Activated B cell treated with CpG ODN at 0.5 μM for 24 hours (primary cell): ENCODE measurements around the gene LMX1B. TPM values are rescaled to one million over a fixed set of nuclear protein-coding genes. Genes with fewer than 3 reads are reported as not detected.

Experiments used
- ATAC-seq: fragments of 200-7000 bp; cut with Tn5 transposase; one replicate; pipeline ENCODE4 v1.10.0; 2021; ENCODE audit warnings: low read depth, mild to moderate bottlenecking, moderate library complexity
- CTCF ChIA-PET: fragments of 350-600 bp; sonication (Branson Sonifier 250); formaldehyde crosslinking; loops from one replicate; lab custom pipeline; 2021; ENCODE audit warnings: antibody characterized with exemption; lab: Charles Lee
- POLR2A ChIA-PET: fragments of 350-600 bp; sonication (Branson Sonifier 250); formaldehyde crosslinking; loops from one replicate; lab custom pipeline; 2021; ENCODE audit warnings: antibody characterized with exemption; lab: Charles Lee
- DNase-seq: peaks from one replicate; pipeline ENCODE4 v3.0.0; 2022
- H3K27ac Mint-ChIP-seq: one replicate; pipeline ENCODE4 v1.8.0; 2020; ENCODE audit warnings: mixed read lengths
- H3K27me3 Mint-ChIP-seq: one replicate; pipeline ENCODE4 v1.8.0; 2021; ENCODE audit warnings: mixed read lengths
- H3K36me3 Mint-ChIP-seq: one replicate; pipeline ENCODE4 v1.8.0; 2021; ENCODE audit warnings: low read depth, mixed read lengths
- H3K4me1 Mint-ChIP-seq: one replicate; pipeline ENCODE4 v1.8.0; 2021; ENCODE audit warnings: mixed read lengths
- H3K4me3 Mint-ChIP-seq: one replicate; pipeline ENCODE4 v1.8.0; 2020; ENCODE audit warnings: mild to moderate bottlenecking, mixed read lengths
- H3K9me3 Mint-ChIP-seq: one replicate; pipeline ENCODE4 v1.8.0; 2020; ENCODE audit warnings: mixed read lengths
- CTCF ChIP-seq: fragments of 200-600 bp; IDR thresholded peaks from one replicate; pipeline ENCODE4 v1.8.0; 2022; ENCODE audit warnings: antibody characterized with exemption, mild to moderate bottlenecking
- intact Hi-C: fragments of 100-400 bp; cut with micrococcal nuclease; formaldehyde crosslinking; loops from one replicate; pipeline ENCODE4 v1.15.1; 2024
- total RNA-seq: library from RNA; stranded (reverse); gene quantifications from 2 replicates; pipeline ENCODE4 v1.2.3, GENCODE V29; 2022

The LMX1B gene
- total RNA-seq, 1 donor from 2014 or later: not detected

DNA sequence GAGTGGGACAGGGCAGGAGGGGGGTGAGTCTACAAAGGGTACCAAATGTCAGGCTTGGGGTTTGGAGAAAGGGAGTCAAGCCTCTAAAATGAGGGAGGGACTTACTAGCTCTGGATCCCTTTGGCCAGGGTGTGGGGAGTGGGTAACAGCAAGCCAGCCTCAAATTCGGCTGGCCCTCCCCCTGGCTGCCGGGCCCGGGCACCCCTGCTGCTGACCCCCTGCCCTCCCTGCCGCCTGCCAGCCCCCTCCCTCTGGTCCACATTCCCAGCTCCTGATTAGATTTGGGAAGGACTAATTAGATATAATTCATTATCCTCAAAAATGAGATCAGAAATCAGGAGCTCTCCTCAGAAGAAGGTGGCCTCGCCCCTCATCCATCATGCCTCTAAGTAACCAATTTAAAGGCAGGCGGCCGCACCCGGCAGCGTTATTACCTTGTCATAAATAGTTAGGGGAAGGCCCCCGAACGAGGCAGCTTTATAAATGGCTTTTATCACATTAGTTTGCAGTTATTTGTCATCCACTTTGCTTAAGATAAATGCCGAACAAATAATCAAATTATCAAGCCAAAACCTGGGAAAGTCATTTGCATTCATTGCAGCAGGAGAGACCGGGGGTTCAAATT lies 44.6 kb downstream of the LMX1B start:
- intact Hi-C loops: no loop called here
- H3K27me3 Mint-ChIP-seq: peaks cover 40% of the 10 kb centered on the region
- no peak overlapping the region for H3K4me3 Mint-ChIP-seq
- ATAC-seq (no peak), DNase-seq (no peak)
- H3K9me3 Mint-ChIP-seq: no peaks in the 10 kb centered on the region
- POLR2A ChIA-PET: no interaction called here
- CTCF ChIA-PET: no interaction called here
- no peaks in the 10 kb centered on the region for H3K36me3 Mint-ChIP-seq
- no peak for TF ChIP-seq CTCF
- H3K4me1 Mint-ChIP-seq: no peaks in the 10 kb centered on the region
- H3K27ac Mint-ChIP-seq: no peak overlapping the region

DNA sequence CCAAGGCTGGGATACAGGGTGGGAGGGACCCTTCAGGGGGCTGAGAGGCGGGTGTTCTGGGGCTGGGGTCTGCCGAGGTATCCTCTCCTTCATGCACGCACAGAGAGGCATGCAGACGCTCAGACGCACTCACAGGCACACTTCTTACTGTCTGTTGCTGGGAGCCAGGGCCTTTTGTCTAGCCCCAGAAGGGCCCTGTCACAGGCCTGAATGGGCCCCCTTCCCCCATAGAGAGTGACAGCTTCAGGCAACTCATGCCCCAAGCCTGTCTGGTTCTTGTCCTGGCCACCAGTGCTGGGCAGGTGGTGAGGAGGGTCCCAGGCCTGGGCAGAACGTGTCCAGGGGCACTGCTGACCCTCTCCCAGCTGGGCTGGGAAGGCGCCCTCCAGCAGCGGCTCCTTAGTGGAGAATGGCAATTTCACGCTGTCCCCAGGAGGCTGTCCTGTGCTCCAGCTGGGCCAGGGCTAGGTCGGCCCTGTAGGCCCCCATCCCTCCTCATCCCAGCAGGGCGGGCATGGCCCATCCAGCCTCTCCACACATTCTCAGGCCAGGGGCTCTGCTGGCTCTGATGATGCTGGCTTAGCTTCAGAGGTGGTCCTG lies 45.3 kb downstream of the LMX1B start:
- no peak for DNase-seq
- no peaks in the 10 kb centered on the region for H3K4me1 Mint-ChIP-seq
- CTCF ChIA-PET: no interaction called here
- H3K9me3 Mint-ChIP-seq: no peaks in the 10 kb centered on the region
- no peak overlapping the region for H3K4me3 Mint-ChIP-seq
- POLR2A ChIA-PET: no interaction called here
- no peak overlapping the region for H3K27ac Mint-ChIP-seq
- no peak for TF ChIP-seq CTCF
- no peak for ATAC-seq
- intact Hi-C loops: no loop called here
- H3K36me3 Mint-ChIP-seq: no peaks in the 10 kb centered on the region
- H3K27me3 Mint-ChIP-seq: peaks cover 32% of the 10 kb centered on the region

GRCh38 chr9:126661122-126661520 lies 47.4 kb downstream of the LMX1B start:
- Mint-ChIP-seq H3K27me3 (peaks cover 30% of the 10 kb centered on the region), H3K27ac (no peak overlapping the region), H3K36me3 (no peaks in the 10 kb centered on the region), H3K9me3 (no peaks in the 10 kb centered on the region), H3K4me1 (peaks cover 4% of the 10 kb centered on the region), H3K4me3 (no peak overlapping the region)
- ATAC-seq: no peak
- POLR2A ChIA-PET: no interaction called here
- CTCF ChIA-PET: no interaction called here
- no peak for TF ChIP-seq CTCF
- no peak for DNase-seq
- intact Hi-C loops: no loop called here

- POLR2A ChIA-PET: no interaction called here
- Mint-ChIP-seq H3K9me3 (no peaks in the 10 kb centered on the region), H3K27ac (no peak overlapping the region), H3K27me3 (peaks cover 32% of the 10 kb centered on the region), H3K36me3 (no peaks in the 10 kb centered on the region), H3K4me3 (no peak overlapping the region), H3K4me1 (peaks cover 10% of the 10 kb centered on the region)
- no peak for DNase-seq
- ATAC-seq: no peak
- CTCF ChIA-PET: no interaction called here
- intact Hi-C loops: no loop called here
- no peak for TF ChIP-seq CTCF
Observed at GRCh38 chr9:126661521-126662251, 48.0 kb downstream of the LMX1B start.

- no peak for TF ChIP-seq CTCF
- no peak overlapping the region for H3K4me3 Mint-ChIP-seq
- H3K27me3 Mint-ChIP-seq: peaks cover 28% of the 10 kb centered on the region
- no peaks in the 10 kb centered on the region for H3K9me3 Mint-ChIP-seq
- ChIA-PET POLR2A (interaction anchor here (0.6 kb wide), 1 partner anchor 28 kb away, joined by 7 read pairs; no protein-coding TSS in a partner anchor), CTCF (no interaction called here)
- no peak for DNase-seq
- no peak overlapping the region for H3K27ac Mint-ChIP-seq
- peaks cover 10% of the 10 kb centered on the region for H3K4me1 Mint-ChIP-seq
- intact Hi-C loops: no loop called here
- H3K36me3 Mint-ChIP-seq: no peaks in the 10 kb centered on the region
- ATAC-seq: no peak
Observed at GRCh38 chr9:126663661-126664072, 49.9 kb downstream of the LMX1B start.
